Measurements from ENCODE around the gene RBBP8NL. TPM values are rescaled to one million over a fixed set of nuclear protein-coding genes. Genes with fewer than 3 reads are reported as not detected.

The RBBP8NL gene
- total RNA-seq, 4 donors from 2014 or later, result 4.3 to 8.5 (median 6.3) TPM

- 52 to 54% methylated on average over 12 to 13 of the region's 13 CpGs for WGBS, 2 donors
- H3K4me3 ChIP-seq (ENCODE audit: low read depth, poor library complexity, severe bottlenecking), result no peak overlapping the region
- intact Hi-C loops (cut with DNase I; ENCODE audit: low total_unique reads), result loop anchor here (10.0 kb wide), 1 partner anchor 48 kb away; no protein-coding TSS in a partner anchor
- DNase-seq (ENCODE audit: low spot score in 2 of 2), result no peak
- no peak for TF ChIP-seq CTCF (IDR thresholded peaks at IDR 0.05)
- TF ChIP-seq POLR2A (IDR thresholded peaks at IDR 0.05), result no peak
Observed at GRCh38 chr20:62362590-62362940, 64.8 kb downstream of the RBBP8NL start.

- no peak overlapping the region for H3K4me3 ChIP-seq (ENCODE audit: low read depth, poor library complexity, severe bottlenecking)
- TF ChIP-seq CTCF (IDR thresholded peaks at IDR 0.05) (no peak), POLR2A (IDR thresholded peaks at IDR 0.05) (no peak)
- 54 to 57% methylated on average over 31 to 34 of the region's 34 CpGs for WGBS, 2 donors
- intact Hi-C loops (cut with DNase I; ENCODE audit: low total_unique reads), result loop anchor here (10.0 kb wide), 1 partner anchor 47 kb away; no protein-coding TSS in a partner anchor
- DNase-seq (ENCODE audit: low spot score in 2 of 2), result peak in 1 of 2 donors; percentile 85
Observed at GRCh38 chr20:62361799-62362589, 65.3 kb downstream of the RBBP8NL start.

- intact Hi-C loops (cut with DNase I; ENCODE audit: low total_unique reads), result loop anchor here (10.0 kb wide), 1 partner anchor 46 kb away; no protein-coding TSS in a partner anchor
Observed at GRCh38 chr20:62360854-62361798, 66.2 kb downstream of the RBBP8NL start.

More at GRCh38 chr20:62360854-62361798, 66.2 kb downstream of the RBBP8NL start:
- TF ChIP-seq POLR2A (IDR thresholded peaks at IDR 0.05) (no peak), CTCF (IDR thresholded peaks at IDR 0.05) (no peak)
- 30 to 52% methylated on average over 10 to 12 of the region's 25 CpGs for WGBS, 2 donors
- no peak overlapping the region for H3K4me3 ChIP-seq (ENCODE audit: low read depth, poor library complexity, severe bottlenecking)
- peak in 1 of 2 donors; percentile 87 for DNase-seq (ENCODE audit: low spot score in 2 of 2)

Other genes starting within 250 kb of the RBBP8NL start
- gene MTG2, start 244.5 kb downstream of the RBBP8NL start, total RNA-seq, result 10 to 100 TPM; 21.4 to 42.0 (median 29.1) TPM
- not detected for gene HRH3, start 207.3 kb downstream of the RBBP8NL start, total RNA-seq
- gene OSBPL2, start 189.0 kb downstream of the RBBP8NL start, total RNA-seq, result 100 to 1,000 TPM in 1 of 4 donors, 10 to 100 TPM in 3; 69.7 to 135 (median 86.0) TPM
- gene ADRM1, start 124.5 kb downstream of the RBBP8NL start, total RNA-seq, result 100 to 1,000 TPM; 143 to 198 (median 167) TPM
- gene LAMA5, start 60.2 kb downstream of the RBBP8NL start, total RNA-seq, result 100 to 1,000 TPM; 164 to 427 (median 196) TPM
- gene RPS21, start 40.4 kb downstream of the RBBP8NL start, total RNA-seq, result 1,000 to 10,000 TPM; 1,664 to 5,734 (median 2,155) TPM
- 1 to 10 TPM; 2.8 to 5.3 (median 3.7) TPM for gene CABLES2, start 20.3 kb downstream of the RBBP8NL start, total RNA-seq
- gene GATA5, start 48.5 kb upstream of the RBBP8NL start, total RNA-seq, result 1 to 10 TPM in 3 of 4 donors, not detected in 1; 1.1 to 2.4 (median 1.6) TPM
- gene SLCO4A1, start 215.0 kb upstream of the RBBP8NL start, total RNA-seq, result 100 to 1,000 TPM in 1 of 4 donors, 10 to 100 TPM in 3; 77.9 to 107 (median 81.5) TPM